Measurements from ENCODE around the gene S1PR3. TPM values are rescaled to one million over a fixed set of nuclear protein-coding genes. Genes with fewer than 3 reads are reported as not detected.

Gene S1PR3
- total RNA-seq, 1 donor from 2014 or later = 18.3 TPM

DNA sequence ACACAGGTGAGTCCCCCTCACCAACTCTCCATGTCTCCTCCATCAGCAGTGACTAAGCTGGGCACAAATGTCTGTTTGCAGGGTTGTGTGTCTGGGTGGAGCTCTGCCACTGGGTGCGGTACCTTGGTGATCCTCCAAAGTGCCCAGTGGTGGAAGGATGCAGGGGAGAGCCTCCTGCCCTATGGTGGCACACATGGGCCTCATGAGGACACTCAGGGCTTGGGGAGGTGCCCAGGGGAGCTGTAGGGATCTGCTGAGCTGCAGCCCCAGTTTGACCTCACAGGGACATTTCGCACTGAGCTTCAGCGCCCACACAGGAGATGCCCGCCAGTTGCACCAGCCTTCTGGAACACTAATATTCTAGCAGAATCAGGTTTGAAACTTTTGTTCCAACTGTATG lies 29.5 kb downstream of the S1PR3 start:
- Mint-ChIP-seq H3K27me3 (ENCODE audit: unreplicated experiment) (peaks cover 1% of the 10 kb centered on the region), H3K4me1 (ENCODE audit: unreplicated experiment) (peaks cover 11% of the 10 kb centered on the region), H3K4me3 (ENCODE audit: unreplicated experiment) (no peak overlapping the region), H3K9me3 (ENCODE audit: unreplicated experiment) (no peaks in the 10 kb centered on the region), H3K36me3 (ENCODE audit: low read depth, unreplicated experiment) (peaks cover 7% of the 10 kb centered on the region), H3K27ac (ENCODE audit: unreplicated experiment) (no peak overlapping the region)
- no peak for DNase-seq (ENCODE audit: low spot score)
- no peak for TF ChIP-seq CTCF (IDR thresholded peaks at IDR 0.05; ENCODE audit: unreplicated experiment)

- Mint-ChIP-seq H3K27ac (ENCODE audit: unreplicated experiment) (no peak overlapping the region), H3K9me3 (ENCODE audit: unreplicated experiment) (no peaks in the 10 kb centered on the region), H3K4me3 (ENCODE audit: unreplicated experiment) (no peak overlapping the region), H3K27me3 (ENCODE audit: unreplicated experiment) (peaks cover 1% of the 10 kb centered on the region), H3K4me1 (ENCODE audit: unreplicated experiment) (peaks cover 11% of the 10 kb centered on the region), H3K36me3 (ENCODE audit: low read depth, unreplicated experiment) (peaks cover 7% of the 10 kb centered on the region)
- no peak for DNase-seq (ENCODE audit: low spot score)
- no peak for TF ChIP-seq CTCF (IDR thresholded peaks at IDR 0.05; ENCODE audit: unreplicated experiment)
Observed at GRCh38 chr9:89021154-89021803, 30.0 kb downstream of the S1PR3 start.

- no peak overlapping the region for H3K27ac Mint-ChIP-seq (ENCODE audit: unreplicated experiment)
- peaks cover 17% of the 10 kb centered on the region for H3K4me1 Mint-ChIP-seq (ENCODE audit: unreplicated experiment)
- peaks cover 7% of the 10 kb centered on the region for H3K36me3 Mint-ChIP-seq (ENCODE audit: low read depth, unreplicated experiment)
- TF ChIP-seq CTCF (IDR thresholded peaks at IDR 0.05; ENCODE audit: unreplicated experiment) = no peak
- no peak overlapping the region for H3K4me3 Mint-ChIP-seq (ENCODE audit: unreplicated experiment)
- no peaks in the 10 kb centered on the region for H3K9me3 Mint-ChIP-seq (ENCODE audit: unreplicated experiment)
- peaks cover 3% of the 10 kb centered on the region for H3K27me3 Mint-ChIP-seq (ENCODE audit: unreplicated experiment)
- no peak for DNase-seq (ENCODE audit: low spot score)
Observed at GRCh38 chr9:89022001-89022759, 30.9 kb downstream of the S1PR3 start.

GRCh38 chr9:89022902-89023301 lies 31.6 kb downstream of the S1PR3 start:
- TF ChIP-seq CTCF (IDR thresholded peaks at IDR 0.05; ENCODE audit: unreplicated experiment) = no peak
- no peak overlapping the region for H3K27ac Mint-ChIP-seq (ENCODE audit: unreplicated experiment)
- peaks cover 7% of the 10 kb centered on the region for H3K36me3 Mint-ChIP-seq (ENCODE audit: low read depth, unreplicated experiment)
- peaks cover 17% of the 10 kb centered on the region for H3K4me1 Mint-ChIP-seq (ENCODE audit: unreplicated experiment)
- H3K9me3 Mint-ChIP-seq (ENCODE audit: unreplicated experiment) = no peaks in the 10 kb centered on the region
- no peak for DNase-seq (ENCODE audit: low spot score)
- H3K4me3 Mint-ChIP-seq (ENCODE audit: unreplicated experiment) = no peak overlapping the region
- peaks cover 6% of the 10 kb centered on the region for H3K27me3 Mint-ChIP-seq (ENCODE audit: unreplicated experiment)

GRCh38 chr9:89023740-89024139 lies 32.5 kb downstream of the S1PR3 start:
- H3K27me3 Mint-ChIP-seq (ENCODE audit: unreplicated experiment) = peaks cover 4% of the 10 kb centered on the region
- no peak overlapping the region for H3K27ac Mint-ChIP-seq (ENCODE audit: unreplicated experiment)
- no peak for TF ChIP-seq CTCF (IDR thresholded peaks at IDR 0.05; ENCODE audit: unreplicated experiment)
- no peak for DNase-seq (ENCODE audit: low spot score)
- H3K4me3 Mint-ChIP-seq (ENCODE audit: unreplicated experiment) = no peak overlapping the region
- no peaks in the 10 kb centered on the region for H3K9me3 Mint-ChIP-seq (ENCODE audit: unreplicated experiment)
- H3K4me1 Mint-ChIP-seq (ENCODE audit: unreplicated experiment) = peaks cover 17% of the 10 kb centered on the region
- peaks cover 7% of the 10 kb centered on the region for H3K36me3 Mint-ChIP-seq (ENCODE audit: low read depth, unreplicated experiment)

Data from endothelial cell (in vitro differentiated cells).